Measurements from ENCODE around the gene CCDC34. TPM values are rescaled to one million over a fixed set of nuclear protein-coding genes. Genes with fewer than 3 reads are reported as not detected.
"Not testable (repeated sequence)": the region's sequence is repeated elsewhere in the genome, so short reads cannot be mapped to it uniquely, and the experiment has no call there.

The CCDC34 gene
- total RNA-seq, 1 donor from 2014 or later, result 10.8 TPM

- Mint-ChIP-seq H3K9me3 (no peaks in the 10 kb centered on the region), H3K36me3 (ENCODE audit: low read depth) (no peaks in the 10 kb centered on the region), H3K27me3 (ENCODE audit: low read depth) (no peaks in the 10 kb centered on the region), H3K4me3 (ENCODE audit: low read depth) (no peak overlapping the region), H3K4me1 (ENCODE audit: low read depth) (no peaks in the 10 kb centered on the region), H3K27ac (no peak overlapping the region)
- no peak for DNase-seq (ENCODE audit: low spot score)
- intact Hi-C loops (cut with micrococcal nuclease), result loop anchor here (5.0 kb wide), 1 partner anchor 37 kb away; no protein-coding TSS in a partner anchor
These were observed 12.5 kb downstream of the CCDC34 start for GRCh38 chr11:27350511-27350910.

DNA sequence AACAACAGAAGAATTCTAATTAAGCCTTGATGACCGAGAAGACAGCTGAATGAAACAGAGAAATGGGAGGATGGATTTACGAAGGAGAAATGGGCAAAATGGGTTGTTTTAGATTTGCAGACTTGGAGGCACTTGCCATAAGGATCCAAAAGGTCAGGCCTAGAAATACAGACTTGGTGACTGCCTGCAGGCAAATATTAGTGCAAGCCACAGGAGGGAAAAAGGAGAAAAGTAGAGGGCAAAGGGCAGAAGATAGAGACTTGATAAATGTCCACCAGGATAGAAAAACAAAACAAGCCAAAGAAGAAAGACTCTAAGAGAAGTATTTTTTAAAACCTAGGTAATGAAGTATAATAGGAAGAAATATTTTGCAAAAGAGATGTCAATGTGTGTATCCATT lies 13.1 kb downstream of the CCDC34 start:
- no peaks in the 10 kb centered on the region for H3K36me3 Mint-ChIP-seq (ENCODE audit: low read depth)
- H3K4me1 Mint-ChIP-seq (ENCODE audit: low read depth), result no peaks in the 10 kb centered on the region

GRCh38 chr11:27348340-27348873 lies 14.6 kb downstream of the CCDC34 start:
- Mint-ChIP-seq H3K4me1 (ENCODE audit: low read depth) (no peaks in the 10 kb centered on the region), H3K27ac (no peak overlapping the region), H3K27me3 (ENCODE audit: low read depth) (no peaks in the 10 kb centered on the region), H3K9me3 (no peaks in the 10 kb centered on the region), H3K4me3 (ENCODE audit: low read depth) (no peak overlapping the region), H3K36me3 (ENCODE audit: low read depth) (no peaks in the 10 kb centered on the region)
- no peak for DNase-seq (ENCODE audit: low spot score)
- intact Hi-C loops (cut with micrococcal nuclease), result no loop called here

More for the DNA sequence above, 13.1 kb downstream of the CCDC34 start:
- Mint-ChIP-seq H3K27ac (no peak overlapping the region), H3K27me3 (ENCODE audit: low read depth) (no peaks in the 10 kb centered on the region), H3K9me3 (no peaks in the 10 kb centered on the region), H3K4me3 (ENCODE audit: low read depth) (no peak overlapping the region)
- intact Hi-C loops (cut with micrococcal nuclease), result loop anchor here (5.0 kb wide), 1 partner anchor 37 kb away; no protein-coding TSS in a partner anchor
- no peak for DNase-seq (ENCODE audit: low spot score)

- DNase-seq (ENCODE audit: low spot score), result no peak
- intact Hi-C loops (cut with micrococcal nuclease), result no loop called here
- H3K27me3 Mint-ChIP-seq (ENCODE audit: low read depth), result no peaks in the 10 kb centered on the region
- H3K4me1 Mint-ChIP-seq (ENCODE audit: low read depth), result no peaks in the 10 kb centered on the region
- H3K4me3 Mint-ChIP-seq (ENCODE audit: low read depth), result no peak overlapping the region
- no peak overlapping the region for H3K27ac Mint-ChIP-seq
- H3K36me3 Mint-ChIP-seq (ENCODE audit: low read depth), result no peaks in the 10 kb centered on the region
- no peaks in the 10 kb centered on the region for H3K9me3 Mint-ChIP-seq
These were observed 15.4 kb downstream of the CCDC34 start for GRCh38 chr11:27347359-27348339.

DNA sequence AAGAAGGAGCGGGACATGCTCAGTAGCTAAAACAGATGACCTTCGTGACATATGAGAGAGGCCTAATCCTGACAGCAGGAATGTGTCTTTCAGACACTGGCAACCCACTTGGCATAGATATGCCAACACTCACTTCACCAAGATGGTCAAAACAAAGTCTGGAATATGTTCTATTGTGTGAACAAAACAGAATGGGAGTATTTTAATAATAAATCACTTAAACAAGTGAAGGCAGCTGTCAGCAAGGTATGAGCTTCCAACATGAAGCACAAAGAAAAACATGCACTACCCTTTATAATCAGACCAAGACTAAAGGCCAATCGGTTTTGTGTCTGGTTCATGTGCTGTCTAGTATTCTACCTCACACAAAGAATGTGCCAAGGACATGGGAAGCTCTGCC lies 23.1 kb downstream of the CCDC34 start:
- no peak for DNase-seq (ENCODE audit: low spot score)
- Mint-ChIP-seq H3K4me3 (ENCODE audit: low read depth) (no peak overlapping the region), H3K9me3 (no peaks in the 10 kb centered on the region), H3K36me3 (ENCODE audit: low read depth) (no peaks in the 10 kb centered on the region), H3K4me1 (ENCODE audit: low read depth) (no peaks in the 10 kb centered on the region), H3K27me3 (ENCODE audit: low read depth) (no peaks in the 10 kb centered on the region), H3K27ac (no peak overlapping the region)
- intact Hi-C loops (cut with micrococcal nuclease), result no loop called here

DNA sequence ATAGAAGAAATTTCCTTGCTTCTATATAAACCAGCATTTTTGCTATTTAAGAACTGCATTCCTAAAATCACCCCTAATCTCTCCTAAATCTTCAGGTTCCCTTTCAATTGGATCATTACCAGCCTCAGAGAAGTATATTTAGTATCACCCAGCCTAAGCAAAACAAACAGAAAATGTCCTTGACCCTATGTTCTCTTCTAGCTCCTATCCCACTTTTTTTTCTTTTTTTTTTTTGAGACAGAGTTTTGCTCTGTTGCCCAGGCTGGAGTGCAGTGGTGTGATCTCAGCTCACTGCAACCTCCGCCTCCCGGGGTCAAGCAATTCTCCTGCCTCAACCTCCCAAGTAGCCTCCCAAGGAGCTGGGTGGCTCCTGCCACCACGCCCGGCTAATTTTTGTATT lies 28.3 kb downstream of the CCDC34 start:
- H3K27me3 Mint-ChIP-seq (ENCODE audit: low read depth); intact Hi-C loops (cut with micrococcal nuclease); H3K4me1 Mint-ChIP-seq (ENCODE audit: low read depth); H3K4me3 Mint-ChIP-seq (ENCODE audit: low read depth); H3K27ac Mint-ChIP-seq; H3K9me3 Mint-ChIP-seq; DNase-seq (ENCODE audit: low spot score); H3K36me3 Mint-ChIP-seq (ENCODE audit: low read depth): not testable (repeated sequence)

GRCh38 chr11:27331981-27332380 lies 31.0 kb downstream of the CCDC34 start:
- Mint-ChIP-seq H3K9me3 (no peaks in the 10 kb centered on the region), H3K27ac (no peak overlapping the region), H3K27me3 (ENCODE audit: low read depth) (no peaks in the 10 kb centered on the region), H3K4me3 (ENCODE audit: low read depth) (no peak overlapping the region), H3K36me3 (ENCODE audit: low read depth) (no peaks in the 10 kb centered on the region), H3K4me1 (ENCODE audit: low read depth) (no peaks in the 10 kb centered on the region)
- intact Hi-C loops (cut with micrococcal nuclease), result no loop called here
- no peak for DNase-seq (ENCODE audit: low spot score)

DNA sequence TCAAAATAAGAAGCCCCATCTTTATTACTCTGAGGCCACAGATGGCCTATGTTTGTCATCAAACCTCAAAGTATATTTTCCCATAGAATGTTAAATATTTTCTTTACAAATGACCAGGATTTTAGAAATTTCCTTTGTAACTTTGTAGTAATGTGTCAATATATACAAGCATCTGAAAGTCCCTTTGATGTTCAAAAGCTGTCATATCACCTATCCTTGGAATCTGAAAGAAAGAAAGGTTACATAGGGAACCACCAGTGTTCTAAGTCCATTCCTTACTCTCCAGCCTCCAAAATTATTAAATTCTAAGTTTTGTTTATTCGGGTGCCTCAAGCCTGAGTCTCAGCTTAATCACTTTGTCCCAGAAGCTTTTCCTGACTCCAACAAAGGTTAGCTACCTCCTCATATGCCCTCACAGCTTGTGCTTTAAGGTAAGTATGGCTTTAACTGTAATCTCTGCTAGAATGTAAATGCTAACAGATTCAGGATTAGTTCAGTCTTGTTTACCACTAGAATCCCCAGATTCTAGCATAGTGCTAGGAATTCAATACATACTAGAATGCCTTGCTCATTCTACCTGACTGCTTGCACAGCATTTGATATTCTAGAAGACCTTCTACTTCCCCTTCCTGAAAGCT lies 32.3 kb downstream of the CCDC34 start:
- no peak for DNase-seq (ENCODE audit: low spot score)
- no peak overlapping the region for H3K27ac Mint-ChIP-seq
- H3K4me3 Mint-ChIP-seq (ENCODE audit: low read depth), result no peak overlapping the region
- H3K4me1 Mint-ChIP-seq (ENCODE audit: low read depth), result no peaks in the 10 kb centered on the region
- peaks cover 8% of the 10 kb centered on the region for H3K9me3 Mint-ChIP-seq
- H3K36me3 Mint-ChIP-seq (ENCODE audit: low read depth), result no peaks in the 10 kb centered on the region
- H3K27me3 Mint-ChIP-seq (ENCODE audit: low read depth), result no peaks in the 10 kb centered on the region
- intact Hi-C loops (cut with micrococcal nuclease), result no loop called here

DNA sequence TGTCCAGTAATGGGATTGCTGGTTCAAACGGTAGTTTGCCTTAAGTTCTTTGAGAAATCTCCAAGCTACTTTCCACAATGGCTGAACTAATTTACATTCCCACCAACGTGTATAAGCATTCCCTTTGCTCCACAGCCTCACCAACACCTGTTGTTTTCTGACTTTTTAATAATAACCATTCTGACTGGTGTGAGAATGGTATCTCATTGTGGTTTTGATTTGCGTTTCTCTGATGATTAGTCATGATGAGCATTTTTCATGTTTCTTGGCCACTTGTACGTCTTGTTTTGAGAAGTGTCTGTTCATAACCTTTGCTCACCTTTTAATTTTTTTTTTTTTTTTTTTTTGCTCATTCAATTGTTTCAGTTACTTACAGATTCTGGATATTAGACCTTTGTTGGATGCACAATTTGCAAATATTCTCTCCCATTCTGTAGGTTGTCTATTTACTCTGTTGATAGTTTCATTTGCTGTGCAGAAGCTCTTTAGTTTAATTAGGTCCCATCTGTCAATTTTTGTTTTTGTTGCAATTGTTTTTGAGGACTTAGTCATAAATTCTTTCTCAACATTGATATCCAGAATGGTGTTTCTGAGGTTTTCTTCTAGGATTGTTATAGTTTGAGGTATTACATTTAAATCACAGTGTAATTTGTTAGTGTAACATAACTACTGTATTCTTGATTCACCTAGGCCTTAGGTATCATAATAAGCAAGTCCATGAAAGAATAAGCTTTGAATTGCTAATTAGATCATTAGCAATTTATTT lies 33.0 kb downstream of the CCDC34 start:
- intact Hi-C loops (cut with micrococcal nuclease), result no loop called here
- no peak overlapping the region for H3K4me3 Mint-ChIP-seq (ENCODE audit: low read depth)
- no peaks in the 10 kb centered on the region for H3K27me3 Mint-ChIP-seq (ENCODE audit: low read depth)
- H3K9me3 Mint-ChIP-seq, result peaks cover 8% of the 10 kb centered on the region
- H3K27ac Mint-ChIP-seq, result no peak overlapping the region
- H3K36me3 Mint-ChIP-seq (ENCODE audit: low read depth), result no peaks in the 10 kb centered on the region
- no peaks in the 10 kb centered on the region for H3K4me1 Mint-ChIP-seq (ENCODE audit: low read depth)
- DNase-seq (ENCODE audit: low spot score), result no peak

GRCh38 chr11:27328614-27329013 lies 34.4 kb downstream of the CCDC34 start:
- intact Hi-C loops (cut with micrococcal nuclease), result no loop called here
- Mint-ChIP-seq H3K4me1 (ENCODE audit: low read depth) (peaks cover 5% of the 10 kb centered on the region), H3K27ac (no peak overlapping the region), H3K36me3 (ENCODE audit: low read depth) (no peaks in the 10 kb centered on the region), H3K4me3 (ENCODE audit: low read depth) (no peak overlapping the region), H3K9me3 (peaks cover 8% of the 10 kb centered on the region), H3K27me3 (ENCODE audit: low read depth) (peaks cover under 1% of the 10 kb centered on the region)
- no peak for DNase-seq (ENCODE audit: low spot score)

GRCh38 chr11:27327064-27327463 lies 36.0 kb downstream of the CCDC34 start:
- H3K9me3 Mint-ChIP-seq; H3K4me3 Mint-ChIP-seq (ENCODE audit: low read depth); H3K27ac Mint-ChIP-seq; DNase-seq (ENCODE audit: low spot score); H3K4me1 Mint-ChIP-seq (ENCODE audit: low read depth); H3K36me3 Mint-ChIP-seq (ENCODE audit: low read depth); intact Hi-C loops (cut with micrococcal nuclease); H3K27me3 Mint-ChIP-seq (ENCODE audit: low read depth): not testable (repeated sequence)

DNA sequence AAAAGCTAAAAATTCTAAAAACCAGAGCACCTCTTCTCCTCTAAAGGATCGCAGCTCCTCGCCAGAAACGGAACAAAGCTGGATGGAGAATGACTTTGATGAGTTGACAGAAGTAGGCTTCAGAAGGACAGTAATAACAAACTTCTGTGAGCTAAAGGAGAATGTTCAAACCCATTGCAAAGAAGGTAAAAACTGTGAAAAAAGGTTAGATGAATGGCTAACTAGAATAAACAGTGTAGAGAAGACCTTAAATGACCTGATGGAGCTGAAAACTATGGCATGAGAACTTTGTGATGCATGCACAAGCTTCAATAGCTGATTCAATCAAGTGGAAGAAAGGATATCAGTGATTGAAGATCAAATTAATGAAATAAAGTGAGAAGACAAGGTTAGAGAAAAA lies 40.8 kb downstream of the CCDC34 start:
- H3K9me3 Mint-ChIP-seq; intact Hi-C loops (cut with micrococcal nuclease); H3K27ac Mint-ChIP-seq; H3K4me3 Mint-ChIP-seq (ENCODE audit: low read depth); H3K36me3 Mint-ChIP-seq (ENCODE audit: low read depth); DNase-seq (ENCODE audit: low spot score); H3K27me3 Mint-ChIP-seq (ENCODE audit: low read depth): not testable (repeated sequence)
- H3K4me1 Mint-ChIP-seq (ENCODE audit: low read depth), result peaks cover 13% of the 10 kb centered on the region

All from activated T-helper 2 cell treated with anti-CD3 and anti-CD28 coated beads, Interferon-gamma antibody, Interleukin-2, Interleukin-4, amounts not matched to agents 10 μg/mL and 5 μg/mL and 100 μg/mL, durations not matched to agents 14 hours and 24 hours and 36 hours (primary cell).